Effector memory CD4-positive, alpha-beta T cell (primary cell): ENCODE data around the gene CD83.

Experiments used
- DNase-seq, 3 donors: peaks; one replicate each; pipeline ENCODE4 v3.0.0-alpha.2; 2020
- H3K27ac ChIP-seq: 2 replicates; pipeline ENCODE4 v1.7.0; 2013; ENCODE audit warnings: mild to moderate bottlenecking, low read length, moderate library complexity; ENCODE audit not compliant: insufficient read depth, poor library complexity, severe bottlenecking
- H3K27me3 ChIP-seq: replicated peaks from 2 replicates; pipeline ENCODE4 v1.7.0; 2013; ENCODE audit warnings: mild to moderate bottlenecking, low read length; ENCODE audit not compliant: insufficient read depth, control insufficient read depth, poor library complexity, severe bottlenecking
- H3K36me3 ChIP-seq: 2 replicates; pipeline ENCODE4 v1.7.0; 2013; ENCODE audit warnings: mild to moderate bottlenecking, low read length, moderate library complexity; ENCODE audit not compliant: control insufficient read depth, insufficient read depth
- H3K4me1 ChIP-seq: 2 replicates; pipeline ENCODE4 v1.7.0; 2013; ENCODE audit warnings: low read length, mild to moderate bottlenecking; ENCODE audit not compliant: control insufficient read depth, insufficient read depth, poor library complexity, severe bottlenecking
- H3K4me3 ChIP-seq: 2 replicates; pipeline ENCODE4 v1.7.0; 2013; ENCODE audit warnings: low read length, low read depth, mild to moderate bottlenecking; ENCODE audit not compliant: insufficient read depth, poor library complexity, severe bottlenecking
- H3K9me3 ChIP-seq: 2 replicates; pipeline ENCODE4 v1.7.0; 2013; ENCODE audit warnings: mild to moderate bottlenecking, low read length, moderate library complexity; ENCODE audit not compliant: control insufficient read depth

CD83 gene

GRCh38 chr6:14120546-14120945 lies 3.0 kb downstream of the CD83 start:
- Histone ChIP-seq H3K27me3 (no peaks in the 10 kb centered on the region), H3K4me3 (no peak overlapping the region), H3K27ac (no peak overlapping the region), H3K9me3 (no peaks in the 10 kb centered on the region), H3K4me1 (peaks cover 8% of the 10 kb centered on the region), H3K36me3 (no peaks in the 10 kb centered on the region)
- DNase-seq: no peak

DNA sequence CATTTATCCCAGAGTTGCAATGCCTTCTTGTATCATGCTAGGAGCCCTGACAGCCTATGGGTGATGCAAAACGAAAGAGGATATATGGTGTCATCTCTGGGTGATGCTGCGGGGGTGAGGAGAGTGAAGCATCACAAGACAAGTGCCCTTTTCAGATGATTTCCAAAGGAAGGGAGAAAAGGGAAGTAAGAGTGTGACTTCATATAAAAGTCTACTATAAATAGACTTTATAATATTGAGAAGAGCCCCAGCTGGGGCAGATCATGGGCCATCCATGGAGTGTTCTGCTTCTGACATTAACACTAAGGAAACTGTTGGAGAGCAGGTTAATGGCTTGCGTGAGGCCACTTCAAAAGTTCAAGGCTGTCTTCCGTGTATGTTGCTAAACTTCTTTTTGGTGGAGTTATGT lies 4.4 kb downstream of the CD83 start:
- DNase-seq: no peak
- peaks cover 8% of the 10 kb centered on the region for H3K4me1 ChIP-seq
- H3K27ac ChIP-seq: no peak overlapping the region

DNA sequence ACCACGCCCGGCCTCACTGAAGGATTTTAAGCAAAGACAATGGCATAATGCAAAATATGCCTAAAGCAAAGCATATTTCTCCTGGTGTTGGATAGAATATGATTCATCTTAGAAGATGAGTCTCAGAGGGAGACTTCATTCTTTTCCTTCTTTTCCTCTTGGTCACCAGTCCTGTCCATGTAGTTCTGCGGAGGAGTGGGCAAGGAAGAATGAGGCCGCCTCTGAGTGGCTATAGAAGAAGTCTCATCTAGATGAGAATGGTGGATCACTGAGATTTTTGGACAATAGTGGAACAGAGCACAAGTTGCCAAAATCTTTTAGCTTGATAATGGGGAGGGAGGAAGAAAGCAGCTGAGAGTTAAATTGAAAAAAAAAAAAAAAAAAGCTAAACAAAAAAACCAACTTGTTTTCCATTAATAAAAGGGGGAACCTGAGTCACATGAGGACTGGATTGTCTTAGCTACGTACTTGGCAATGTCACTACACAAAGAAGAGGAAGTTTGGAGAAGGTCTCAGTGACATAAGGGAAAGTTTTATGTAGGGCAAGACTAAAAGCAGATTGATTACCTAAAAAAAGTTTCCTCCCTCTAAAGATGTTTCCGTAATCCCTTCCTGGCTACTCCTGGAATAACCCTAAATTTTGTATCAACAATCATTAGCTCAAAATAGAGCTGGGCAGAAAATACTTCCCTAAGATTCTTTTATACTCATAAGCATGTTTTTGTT lies 6.0 kb downstream of the CD83 start:
- H3K9me3 ChIP-seq: no peaks in the 10 kb centered on the region
- H3K36me3 ChIP-seq: no peaks in the 10 kb centered on the region
- H3K27me3 ChIP-seq: no peaks in the 10 kb centered on the region
- H3K27ac ChIP-seq: no peak overlapping the region
- no peak overlapping the region for H3K4me3 ChIP-seq
- no peak for DNase-seq
- peaks cover 1% of the 10 kb centered on the region for H3K4me1 ChIP-seq

More for the DNA sequence above, 4.4 kb downstream of the CD83 start:
- Histone ChIP-seq H3K4me3 (no peak overlapping the region), H3K36me3 (no peaks in the 10 kb centered on the region), H3K27me3 (no peaks in the 10 kb centered on the region), H3K9me3 (no peaks in the 10 kb centered on the region)

DNA sequence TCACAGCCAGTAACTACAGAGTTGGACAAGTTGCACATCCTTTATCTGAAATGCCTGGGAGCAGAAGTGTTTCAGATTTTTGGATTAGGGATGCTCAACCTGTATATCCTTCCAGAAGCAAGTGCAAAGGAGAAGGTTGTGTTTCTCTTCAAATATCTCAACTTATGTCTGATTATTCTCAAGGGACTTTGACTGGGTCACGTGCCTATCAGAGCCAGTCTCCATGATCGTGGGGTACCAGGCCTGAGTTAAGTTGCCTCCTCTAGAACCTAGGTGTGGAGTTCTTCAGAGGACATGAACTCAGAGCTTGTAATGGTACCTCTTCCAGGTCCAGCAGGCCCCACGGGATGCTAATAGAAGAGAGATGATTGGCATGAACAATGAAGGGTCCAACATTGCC lies 7.8 kb downstream of the CD83 start:
- no peak overlapping the region for H3K4me3 ChIP-seq
- no peaks in the 10 kb centered on the region for H3K36me3 ChIP-seq
- no peaks in the 10 kb centered on the region for H3K4me1 ChIP-seq
- H3K27ac ChIP-seq: no peak overlapping the region
- no peaks in the 10 kb centered on the region for H3K9me3 ChIP-seq
- H3K27me3 ChIP-seq: no peaks in the 10 kb centered on the region
- DNase-seq: no peak

DNA sequence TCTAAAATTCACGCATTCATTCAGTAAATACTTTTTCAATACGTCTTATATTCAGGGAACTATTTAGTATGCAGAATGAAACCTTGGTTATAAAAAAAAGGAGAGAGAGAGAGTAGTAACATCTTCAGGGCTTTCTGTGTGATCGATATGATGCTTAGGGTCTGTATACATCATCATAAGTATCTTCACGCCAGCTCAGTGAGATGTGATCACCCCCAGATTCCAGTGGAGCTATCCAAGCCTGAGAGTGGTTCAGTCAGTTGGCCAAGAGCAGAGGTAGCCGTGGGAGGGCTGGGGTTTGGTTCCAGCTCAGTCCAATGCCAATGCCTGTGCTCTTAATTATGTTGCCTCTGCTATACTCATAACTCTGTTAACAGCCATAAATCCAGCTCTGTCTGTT lies 8.6 kb downstream of the CD83 start:
- DNase-seq: no peak
- Histone ChIP-seq H3K27ac (no peak overlapping the region), H3K4me1 (no peaks in the 10 kb centered on the region), H3K27me3 (no peaks in the 10 kb centered on the region), H3K4me3 (no peak overlapping the region), H3K36me3 (no peaks in the 10 kb centered on the region), H3K9me3 (no peaks in the 10 kb centered on the region)

DNA sequence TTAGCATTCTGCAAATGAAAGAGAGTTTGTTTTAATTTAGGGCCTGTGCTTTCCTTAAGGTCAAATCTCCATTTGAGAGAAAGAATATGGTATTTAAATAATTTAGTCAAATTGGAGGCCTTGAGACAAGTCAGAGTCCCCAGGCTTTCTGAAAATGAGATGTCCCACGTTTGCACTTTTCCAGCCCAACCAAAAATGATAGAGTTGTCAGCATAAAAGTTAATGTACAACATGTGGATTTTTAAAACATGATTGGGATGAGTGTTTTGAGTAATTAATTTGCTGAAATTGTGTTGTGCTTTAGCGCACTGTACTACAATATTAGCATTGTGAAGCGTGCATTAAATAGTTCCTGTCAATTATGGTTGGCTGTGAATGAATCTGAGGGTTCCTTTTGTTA lies 10.0 kb downstream of the CD83 start:
- DNase-seq: no peak
- no peaks in the 10 kb centered on the region for H3K27me3 ChIP-seq
- H3K4me1 ChIP-seq: no peaks in the 10 kb centered on the region
- H3K36me3 ChIP-seq: no peaks in the 10 kb centered on the region
- H3K4me3 ChIP-seq: no peak overlapping the region
- no peak overlapping the region for H3K27ac ChIP-seq
- H3K9me3 ChIP-seq: no peaks in the 10 kb centered on the region

DNA sequence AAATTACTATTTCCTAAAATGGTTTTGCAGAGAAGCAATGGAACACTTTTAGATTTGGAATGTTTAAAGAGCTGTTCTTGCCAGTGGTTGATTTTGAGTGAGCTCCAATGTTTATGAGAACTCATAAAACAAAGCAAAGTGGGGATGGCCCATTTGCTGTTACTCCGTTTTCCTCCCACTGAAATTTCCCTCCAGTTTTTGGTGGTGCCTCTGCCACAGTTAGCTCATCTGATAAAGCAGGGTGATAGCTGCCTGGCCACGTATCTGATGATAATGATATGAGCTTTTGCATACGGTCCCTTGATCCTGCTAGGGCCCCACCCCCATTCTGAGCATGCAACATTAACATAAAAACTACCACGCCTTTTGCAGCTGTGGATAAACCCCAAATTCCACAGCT lies 10.4 kb downstream of the CD83 start:
- Histone ChIP-seq H3K4me3 (no peak overlapping the region), H3K9me3 (no peaks in the 10 kb centered on the region), H3K27ac (no peak overlapping the region), H3K4me1 (no peaks in the 10 kb centered on the region), H3K36me3 (peaks cover 2% of the 10 kb centered on the region), H3K27me3 (no peaks in the 10 kb centered on the region)
- no peak for DNase-seq

DNA sequence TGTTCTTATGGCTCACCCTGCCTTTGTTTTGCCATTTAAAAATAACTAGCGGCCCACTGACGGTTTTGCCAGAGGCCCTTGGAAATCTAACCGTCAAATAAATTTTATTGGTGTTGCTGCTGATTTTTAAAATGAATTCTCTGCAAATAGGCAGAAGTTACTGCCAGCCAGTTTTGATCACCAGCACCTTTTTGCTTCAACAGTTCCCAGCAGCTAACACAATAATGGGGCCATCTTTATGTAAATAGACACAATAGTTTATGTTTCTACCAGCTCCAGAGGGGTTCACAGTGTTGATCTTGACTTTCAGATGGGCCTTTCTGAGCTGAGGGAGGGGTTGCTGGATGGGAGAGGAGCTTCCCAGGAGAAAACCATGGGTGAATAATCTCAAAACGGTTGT lies 11.2 kb downstream of the CD83 start:
- Histone ChIP-seq H3K9me3 (no peaks in the 10 kb centered on the region), H3K4me1 (no peaks in the 10 kb centered on the region), H3K27me3 (no peaks in the 10 kb centered on the region), H3K4me3 (no peak overlapping the region), H3K27ac (no peak overlapping the region), H3K36me3 (peaks cover 9% of the 10 kb centered on the region)
- DNase-seq: no peak

- no peak for DNase-seq
- Histone ChIP-seq H3K9me3 (no peaks in the 10 kb centered on the region), H3K4me1 (no peaks in the 10 kb centered on the region), H3K4me3 (no peak overlapping the region), H3K36me3 (peaks cover 11% of the 10 kb centered on the region), H3K27me3 (no peaks in the 10 kb centered on the region), H3K27ac (no peak overlapping the region)
These were observed 12.0 kb downstream of the CD83 start for GRCh38 chr6:14129575-14129974.

GRCh38 chr6:14130435-14131075 lies 13.0 kb downstream of the CD83 start:
- Histone ChIP-seq H3K4me3 (no peak overlapping the region), H3K27ac (no peak overlapping the region), H3K27me3 (no peaks in the 10 kb centered on the region), H3K9me3 (no peaks in the 10 kb centered on the region), H3K36me3 (peaks cover 20% of the 10 kb centered on the region), H3K4me1 (no peaks in the 10 kb centered on the region)
- DNase-seq: no peak
